HT-29 (cell line): ENCODE results near the gene IL33. TPM values are rescaled to one million over a fixed set of nuclear protein-coding genes. Genes with fewer than 3 reads are reported as not detected.
A peak's percentile ranks its signal among the peaks of the same experiment; 100 is the strongest.

Experiments
- DNase-seq: peaks from one replicate; pipeline ENCODE4 v3.0.0-alpha.2; 2015; ENCODE audit warnings: low spot score
- total RNA-seq: library from RNA; depleted of rRNA; stranded (reverse); fragments of >200 nt; shearing (Covaris generic); gene quantifications from 2 replicates; pipeline ENCODE4 v1.2.3, GENCODE V29; 2014

IL33 gene
- total RNA-seq, 1 experiment from 2014 or later: 0.03 TPM

- DNase-seq: no peak
Observed at GRCh38 chr9:6216951-6217350, 1.3 kb downstream of the IL33 start.

GRCh38 chr9:6218099-6218502, 2.5 kb downstream of the IL33 start:
- DNase-seq: peak; percentile 36

GRCh38 chr9:6219040-6219439, 3.4 kb downstream of the IL33 start:
- no peak for DNase-seq

- DNase-seq: no peak
Observed at GRCh38 chr9:6219981-6220380, 4.4 kb downstream of the IL33 start.

- DNase-seq: no peak
Observed at GRCh38 chr9:6224393-6225154, 9.0 kb downstream of the IL33 start.

- no peak for DNase-seq
Observed at GRCh38 chr9:6226696-6227095, 11.1 kb downstream of the IL33 start.

- DNase-seq: no peak
Observed at GRCh38 chr9:6229186-6229585, 13.6 kb downstream of the IL33 start.

GRCh38 chr9:6229619-6230018, 14.0 kb downstream of the IL33 start:
- peak; percentile 58 for DNase-seq

GRCh38 chr9:6230037-6230780, 14.6 kb downstream of the IL33 start:
- DNase-seq: peak; percentile 40

GRCh38 chr9:6232336-6232945, 16.8 kb downstream of the IL33 start:
- no peak for DNase-seq

- no peak for DNase-seq
Observed at GRCh38 chr9:6234014-6234413, 18.4 kb downstream of the IL33 start.

- DNase-seq: no peak
Observed at GRCh38 chr9:6237267-6237666, 21.7 kb downstream of the IL33 start.

- peak; percentile 16 for DNase-seq
Observed at GRCh38 chr9:6239048-6239461, 23.4 kb downstream of the IL33 start.

GRCh38 chr9:6239694-6240093, 24.1 kb downstream of the IL33 start:
- no peak for DNase-seq

GRCh38 chr9:6243746-6244145, 28.1 kb downstream of the IL33 start:
- DNase-seq: no peak

- no peak for DNase-seq
Observed at GRCh38 chr9:6247266-6247665, 31.7 kb downstream of the IL33 start.

GRCh38 chr9:6268826-6269397, 53.3 kb downstream of the IL33 start:
- no peak for DNase-seq

- DNase-seq: no peak
Observed at GRCh38 chr9:6270896-6271295, 55.3 kb downstream of the IL33 start.

- DNase-seq: no peak
Observed at GRCh38 chr9:6271508-6272228, 56.1 kb downstream of the IL33 start.

- no peak for DNase-seq
Observed at GRCh38 chr9:6272229-6272598, 56.6 kb downstream of the IL33 start.

- no peak for DNase-seq
Observed at GRCh38 chr9:6277417-6277816, 61.8 kb downstream of the IL33 start.

- no peak for DNase-seq
Observed at GRCh38 chr9:6301858-6302257, 86.3 kb downstream of the IL33 start.
